BLaER1 (cell line): Measurements from ENCODE around the gene TFCP2.
A peak's percentile ranks its signal among the peaks of the same experiment; 100 is the strongest.

Source experiments
- H3K27ac ChIP-seq: shearing (Covaris generic); formaldehyde crosslinking; 2 replicates; pipeline ENCODE4 v1.8.1; 2022
- H3K27me3 ChIP-seq: shearing (Covaris generic); formaldehyde crosslinking; 2 replicates; pipeline ENCODE4 v1.8.1; 2022
- H3K36me3 ChIP-seq: shearing (Covaris generic); formaldehyde crosslinking; 2 replicates; pipeline ENCODE4 v1.8.1; 2022
- H3K4me1 ChIP-seq: shearing (Covaris generic); formaldehyde crosslinking; 2 replicates; pipeline ENCODE4 v1.8.1; 2022
- H3K4me2 ChIP-seq: shearing (Covaris generic); formaldehyde crosslinking; 2 replicates; pipeline ENCODE4 v1.8.1; 2022
- H3K4me3 ChIP-seq: shearing (Covaris generic); formaldehyde crosslinking; 2 replicates; pipeline ENCODE4 v1.8.1; 2022
- H3K9ac ChIP-seq: shearing (Covaris generic); formaldehyde crosslinking; 2 replicates; pipeline ENCODE4 v1.8.1; 2022
- H3K9me3 ChIP-seq: shearing (Covaris generic); formaldehyde crosslinking; 2 replicates; pipeline ENCODE4 v1.8.1; 2022
- H4K20me1 ChIP-seq: shearing (Covaris generic); formaldehyde crosslinking; 2 replicates; pipeline ENCODE4 v1.8.1; 2022
- Cebpa-rat ChIP-seq: shearing (Covaris generic); IDR thresholded peaks from 2 replicates; pipeline ENCODE4 v1.8.1; 2022

The TFCP2 gene

DNA sequence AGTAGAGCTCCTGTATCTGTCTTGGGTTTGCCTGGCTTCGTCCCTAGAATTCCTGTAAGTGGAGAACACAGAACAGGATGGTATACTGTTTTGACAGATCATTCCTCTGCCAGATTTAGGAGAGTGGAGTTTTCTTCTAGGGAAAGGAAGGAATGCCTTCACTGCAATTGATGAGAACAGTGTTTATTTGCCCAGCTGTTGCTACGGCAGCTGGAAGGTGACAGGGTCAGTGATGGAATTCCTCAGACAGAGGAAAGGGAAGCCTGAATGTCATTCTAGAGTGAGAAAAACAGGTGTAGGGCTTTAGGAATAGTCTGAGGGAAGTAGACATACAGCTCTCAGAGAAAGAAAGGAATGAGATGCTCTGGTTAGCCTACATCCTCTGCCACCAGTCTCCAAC lies 101.3 kb downstream of the TFCP2 start:
- no peak for TF ChIP-seq Cebpa-rat
- peaks cover 18% of the 10 kb centered on the region for H4K20me1 ChIP-seq
- H3K27me3 ChIP-seq: no peaks in the 10 kb centered on the region
- no peak overlapping the region for H3K4me2 ChIP-seq
- no peaks in the 10 kb centered on the region for H3K9me3 ChIP-seq
- no peak overlapping the region for H3K27ac ChIP-seq
- H3K36me3 ChIP-seq: peaks cover 99% of the 10 kb centered on the region
- peaks cover 6% of the 10 kb centered on the region; the same call in 1 of the 2 replicates for H3K4me1 ChIP-seq
- no peak overlapping the region for H3K4me3 ChIP-seq
- no peak overlapping the region for H3K9ac ChIP-seq

GRCh38 chr12:51070004-51070403 lies 102.9 kb downstream of the TFCP2 start:
- peaks cover 6% of the 10 kb centered on the region; the same call in 1 of the 2 replicates for H3K4me1 ChIP-seq
- peak; percentile 47; the same call in 1 of the 2 replicates for TF ChIP-seq Cebpa-rat
- H3K27me3 ChIP-seq: no peaks in the 10 kb centered on the region
- no peak overlapping the region for H3K9ac ChIP-seq
- H4K20me1 ChIP-seq: peaks cover 10% of the 10 kb centered on the region
- peak overlapping the region; percentile 15; the same call in 1 of the 2 replicates for H3K27ac ChIP-seq
- H3K9me3 ChIP-seq: no peaks in the 10 kb centered on the region
- peaks cover 99% of the 10 kb centered on the region for H3K36me3 ChIP-seq
- no peak overlapping the region for H3K4me3 ChIP-seq
- H3K4me2 ChIP-seq: peak overlapping the region; percentile 19; the same call in 1 of the 2 replicates

DNA sequence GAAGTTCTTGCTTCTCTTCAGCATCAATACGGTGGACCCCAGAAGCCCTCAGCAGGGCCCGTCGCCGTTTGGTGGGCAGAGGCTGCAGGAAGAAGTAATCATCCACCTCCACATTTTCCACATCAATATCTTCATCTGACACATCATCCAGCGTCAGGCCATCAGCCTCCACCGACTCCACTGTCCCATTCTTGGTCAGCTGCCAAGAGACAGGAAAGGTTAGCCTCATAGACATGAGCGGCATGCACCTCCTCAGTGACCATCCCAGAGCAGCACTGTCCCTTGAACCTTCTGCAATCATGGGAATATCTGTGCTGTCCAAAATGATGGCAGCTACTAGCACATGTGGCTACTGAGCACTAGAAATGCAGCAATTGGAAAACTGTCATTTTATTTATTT lies 105.2 kb downstream of the TFCP2 start:
- no peaks in the 10 kb centered on the region for H3K27me3 ChIP-seq
- H3K27ac ChIP-seq: no peak overlapping the region
- H3K36me3 ChIP-seq: peaks cover 100% of the 10 kb centered on the region
- no peak overlapping the region for H3K4me3 ChIP-seq
- peaks cover 6% of the 10 kb centered on the region; the same call in 1 of the 2 replicates for H3K4me1 ChIP-seq
- H3K4me2 ChIP-seq: no peak overlapping the region
- H4K20me1 ChIP-seq: peaks cover 30% of the 10 kb centered on the region
- no peak overlapping the region for H3K9ac ChIP-seq
- TF ChIP-seq Cebpa-rat: no peak
- H3K9me3 ChIP-seq: no peaks in the 10 kb centered on the region

DNA sequence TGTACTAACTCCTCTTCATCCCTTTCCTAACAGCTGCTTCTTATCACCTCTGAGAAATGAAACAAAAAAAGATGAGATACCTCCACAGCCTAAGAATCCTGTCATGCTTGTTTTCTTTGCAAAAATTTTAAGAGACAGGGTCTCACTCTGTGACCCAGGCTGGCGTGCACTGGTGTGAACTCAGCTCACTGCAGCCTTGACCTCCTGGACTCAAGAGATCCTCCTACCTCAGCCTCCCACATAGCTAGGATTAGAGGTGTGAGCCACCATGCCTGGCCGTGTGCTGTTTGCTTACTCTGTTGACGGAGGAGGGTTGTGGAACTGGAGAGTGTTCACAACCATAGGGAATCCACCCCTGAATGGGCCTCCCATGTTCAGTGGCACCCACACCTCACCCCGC lies 105.7 kb downstream of the TFCP2 start:
- H3K4me3 ChIP-seq: no peak overlapping the region
- H3K4me1 ChIP-seq: peaks cover 6% of the 10 kb centered on the region; the same call in 1 of the 2 replicates
- no peaks in the 10 kb centered on the region for H3K27me3 ChIP-seq
- peaks cover 100% of the 10 kb centered on the region for H3K36me3 ChIP-seq
- H3K4me2 ChIP-seq: no peak overlapping the region
- peaks cover 34% of the 10 kb centered on the region for H4K20me1 ChIP-seq
- no peaks in the 10 kb centered on the region for H3K9me3 ChIP-seq
- H3K9ac ChIP-seq: no peak overlapping the region
- no peak overlapping the region for H3K27ac ChIP-seq
- no peak for TF ChIP-seq Cebpa-rat

GRCh38 chr12:51065530-51065929 lies 107.4 kb downstream of the TFCP2 start:
- no peak overlapping the region for H3K4me3 ChIP-seq
- no peak overlapping the region for H3K4me2 ChIP-seq
- no peaks in the 10 kb centered on the region for H3K27me3 ChIP-seq
- no peaks in the 10 kb centered on the region for H3K9me3 ChIP-seq
- no peak overlapping the region for H3K9ac ChIP-seq
- H3K36me3 ChIP-seq: peaks cover 100% of the 10 kb centered on the region
- TF ChIP-seq Cebpa-rat: no peak
- H4K20me1 ChIP-seq: peaks cover 34% of the 10 kb centered on the region
- no peak overlapping the region for H3K27ac ChIP-seq
- peaks cover 6% of the 10 kb centered on the region; the same call in 1 of the 2 replicates for H3K4me1 ChIP-seq

DNA sequence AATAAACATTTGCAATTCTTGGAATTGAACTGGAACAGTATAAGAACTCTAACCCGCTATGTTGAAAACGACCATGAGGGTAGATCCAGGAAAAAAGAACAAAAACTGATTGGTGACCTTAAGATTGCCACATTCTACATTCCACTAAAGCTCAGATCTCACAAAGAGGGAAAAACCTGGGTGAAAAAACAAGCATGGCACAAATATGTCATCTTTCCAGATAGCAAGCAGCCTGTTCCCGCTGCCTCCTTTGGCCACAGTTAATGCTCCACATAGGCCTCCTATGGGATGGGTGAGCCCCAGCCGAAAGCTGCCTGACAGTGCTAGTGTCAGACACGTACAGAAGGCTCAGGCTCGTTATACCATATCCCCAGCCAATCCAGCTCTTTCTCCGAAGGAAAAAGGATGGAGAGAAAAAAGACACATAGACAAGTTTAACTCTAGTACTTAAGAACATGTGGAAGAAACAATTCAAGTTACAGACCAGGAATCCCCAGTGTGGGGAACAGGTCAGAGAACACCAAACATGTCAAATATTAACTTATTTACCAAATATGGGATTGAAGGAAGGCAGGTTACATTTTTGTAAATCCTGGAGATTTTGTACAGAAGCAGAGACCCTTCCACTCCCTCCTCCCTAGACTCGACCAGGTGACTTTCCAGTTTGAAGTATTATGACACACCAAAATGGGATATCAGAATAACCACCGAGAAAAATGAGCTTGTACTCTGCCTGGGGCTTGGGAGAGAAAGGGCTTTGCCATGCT lies 110.1 kb downstream of the TFCP2 start:
- Histone ChIP-seq H3K4me3 (no peak overlapping the region), H3K9ac (no peak overlapping the region), H3K4me2 (no peak overlapping the region), H3K4me1 (no peaks in the 10 kb centered on the region), H3K36me3 (peaks cover 100% of the 10 kb centered on the region), H3K9me3 (no peaks in the 10 kb centered on the region), H3K27me3 (no peaks in the 10 kb centered on the region), H3K27ac (no peak overlapping the region), H4K20me1 (peaks cover 34% of the 10 kb centered on the region)
- TF ChIP-seq Cebpa-rat: no peak

- H3K4me1 ChIP-seq: no peaks in the 10 kb centered on the region
- H3K27ac ChIP-seq: no peak overlapping the region
- peaks cover 15% of the 10 kb centered on the region for H4K20me1 ChIP-seq
- no peaks in the 10 kb centered on the region for H3K27me3 ChIP-seq
- H3K4me3 ChIP-seq: no peak overlapping the region
- TF ChIP-seq Cebpa-rat: no peak
- H3K9ac ChIP-seq: no peak overlapping the region
- H3K4me2 ChIP-seq: no peak overlapping the region
- no peaks in the 10 kb centered on the region for H3K9me3 ChIP-seq
- H3K36me3 ChIP-seq: peaks cover 99% of the 10 kb centered on the region
Measured at GRCh38 chr12:51059086-51059485, 113.8 kb downstream of the TFCP2 start.

DNA sequence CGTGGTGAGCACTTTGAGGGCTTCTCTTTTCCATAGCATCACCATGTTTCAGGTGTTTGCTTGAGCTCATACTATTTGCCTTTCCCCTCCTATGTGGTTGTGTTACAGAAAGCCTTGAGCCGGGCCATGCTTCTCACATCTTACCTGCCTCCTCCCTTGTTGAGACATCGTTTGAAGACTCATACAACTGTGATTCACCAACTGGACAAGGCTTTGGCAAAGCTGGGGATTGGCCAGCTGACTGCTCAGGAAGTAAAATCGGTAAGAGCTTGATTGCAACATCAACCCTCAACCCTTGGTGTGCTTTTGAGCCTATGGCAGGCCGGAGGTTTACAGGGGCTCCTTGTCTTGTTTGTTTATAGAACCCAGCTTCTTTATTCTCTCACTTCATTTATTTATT lies 116.7 kb downstream of the TFCP2 start:
- H3K4me2 ChIP-seq: no peak overlapping the region
- H3K27me3 ChIP-seq: no peaks in the 10 kb centered on the region
- TF ChIP-seq Cebpa-rat: peak; percentile 29; the same call in 1 of the 2 replicates
- H4K20me1 ChIP-seq: no peaks in the 10 kb centered on the region
- peaks cover 99% of the 10 kb centered on the region for H3K36me3 ChIP-seq
- H3K9me3 ChIP-seq: no peaks in the 10 kb centered on the region
- H3K4me3 ChIP-seq: no peak overlapping the region
- H3K9ac ChIP-seq: no peak overlapping the region
- no peak overlapping the region for H3K27ac ChIP-seq
- H3K4me1 ChIP-seq: no peaks in the 10 kb centered on the region

DNA sequence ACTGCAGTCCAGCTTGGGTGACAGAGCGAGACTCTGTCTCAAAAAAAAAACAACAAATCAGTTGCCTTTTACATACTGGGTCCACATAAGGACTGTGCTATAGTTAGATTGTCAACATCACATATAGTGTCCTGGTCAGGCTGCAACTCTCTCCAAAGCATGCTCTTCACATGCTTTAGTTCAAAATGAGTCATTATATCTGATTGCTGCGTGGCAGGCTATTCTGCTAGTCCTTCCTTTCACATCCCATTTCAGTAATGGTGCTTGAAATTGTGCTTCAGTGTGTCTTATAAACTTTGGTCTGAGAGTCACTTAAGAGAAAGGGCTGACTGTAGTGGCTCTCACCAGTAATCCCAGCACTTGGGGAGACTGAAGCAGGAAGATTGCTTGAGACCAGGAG lies 117.9 kb downstream of the TFCP2 start:
- H3K27me3 ChIP-seq: no peaks in the 10 kb centered on the region
- no peaks in the 10 kb centered on the region for H3K4me1 ChIP-seq
- H3K4me3 ChIP-seq: no peak overlapping the region
- no peak overlapping the region for H3K9ac ChIP-seq
- peaks cover 93% of the 10 kb centered on the region for H3K36me3 ChIP-seq
- no peaks in the 10 kb centered on the region for H4K20me1 ChIP-seq
- no peaks in the 10 kb centered on the region for H3K9me3 ChIP-seq
- H3K27ac ChIP-seq: no peak overlapping the region
- TF ChIP-seq Cebpa-rat: no peak
- no peak overlapping the region for H3K4me2 ChIP-seq

GRCh38 chr12:51051787-51052186 lies 121.1 kb downstream of the TFCP2 start:
- H3K4me1 ChIP-seq: peaks cover 21% of the 10 kb centered on the region
- no peaks in the 10 kb centered on the region for H3K27me3 ChIP-seq
- no peak overlapping the region for H3K9ac ChIP-seq
- H3K36me3 ChIP-seq: peaks cover 60% of the 10 kb centered on the region
- no peaks in the 10 kb centered on the region for H3K9me3 ChIP-seq
- H4K20me1 ChIP-seq: no peaks in the 10 kb centered on the region
- H3K4me3 ChIP-seq: no peak overlapping the region
- no peak overlapping the region for H3K4me2 ChIP-seq
- TF ChIP-seq Cebpa-rat: no peak
- no peak overlapping the region for H3K27ac ChIP-seq
